HepG2 (cell line): ENCODE results near the gene GABRR3.

ENCODE experiments used
- CBX5 ChIP-seq: sonication (generic); formaldehyde crosslinking; IDR thresholded peaks from 2 replicates; pipeline ENCODE4 v1.4.0; 2020; ENCODE audit warnings: missing genetic modification reagents, borderline replicate concordance
- MTA3 ChIP-seq: sonication (generic); formaldehyde crosslinking; IDR thresholded peaks from 2 replicates; pipeline ENCODE4 v1.4.0; 2020; ENCODE audit warnings: missing genetic modification reagents
- SIN3A ChIP-seq: IDR thresholded peaks from 2 replicates; pipeline ENCODE4 v1.6.1; 2011; ENCODE audit warnings: low read depth, mild to moderate bottlenecking, control low read depth, low read length, borderline replicate concordance
- TEAD2 ChIP-seq: sonication (generic); formaldehyde crosslinking; IDR thresholded peaks from 2 replicates; pipeline ENCODE4 v1.9.0; 2021; ENCODE audit warnings: missing genetic modification reagents
- ZFP36 ChIP-seq: fragments of 150-350 bp; IDR thresholded peaks from 2 replicates; pipeline ENCODE4 v1.6.1; 2018; ENCODE audit warnings: borderline replicate concordance, low read length, low read depth; ENCODE audit not compliant: partially characterized antibody
- ZNF512B ChIP-seq: sonication (generic); formaldehyde crosslinking; IDR thresholded peaks from 2 replicates; pipeline ENCODE4 v1.5.1; 2020; ENCODE audit warnings: missing genetic modification reagents, mild to moderate bottlenecking, borderline replicate concordance
- ZNF878 ChIP-seq: sonication (generic); formaldehyde crosslinking; IDR thresholded peaks from 2 replicates; pipeline ENCODE4 v1.8.1; 2023; ENCODE audit warnings: mild to moderate bottlenecking, missing genetic modification reagents, moderate library complexity

- TF ChIP-seq ZNF878 (CRISPR knock-in tag) (no peak), SIN3A (no peak), ZNF512B (CRISPR knock-in tag) (no peak), ZFP36 (no peak), MTA3 (no peak), TEAD2 (CRISPR knock-in tag) (no peak), CBX5 (CRISPR knock-in tag) (no peak)
Measured at GRCh38 chr3:98020412-98020811, 14.7 kb downstream of the GABRR3 start.
